Aorta (tissue), 5 donors: ENCODE data around the gene PADI1. TPM values are rescaled to one million over a fixed set of nuclear protein-coding genes. Genes with fewer than 3 reads are reported as not detected.

ENCODE experiments used
- ATAC-seq: fragments of 200-7000 bp; cut with Tn5 transposase; one replicate; pipeline ENCODE4 v1.9.1; 2022; ENCODE audit warnings: moderate library complexity; ENCODE audit not compliant: low FRiP score
- DNase-seq, 2 donors: peaks; one replicate each; pipeline ENCODE4 v3.0.0-alpha.2; 2020
- H3K27ac ChIP-seq, 2 donors: one replicate each; pipeline ENCODE4 v1.5.1; 2013; ENCODE audit warnings: low read length in 2 of 2, mild to moderate bottlenecking in 2 of 2, moderate library complexity in 2 of 2, control low read depth in 1 of 2, inconsistent platforms in 1 of 2, low read depth in 1 of 2
- H3K27me3 ChIP-seq, 2 donors: one replicate each; pipeline ENCODE4 v1.6.1; 2013; ENCODE audit warnings: control low read depth in 1 of 2, low read length in 1 of 2, mild to moderate bottlenecking in 1 of 2, moderate library complexity in 1 of 2; ENCODE audit not compliant: insufficient read depth in 2 of 2, control insufficient read depth in 1 of 2
- H3K36me3 ChIP-seq, 2 donors: one replicate each; pipeline ENCODE4 v1.6.1; 2013; ENCODE audit warnings: control low read depth in 1 of 2, low read length in 1 of 2, mild to moderate bottlenecking in 1 of 2; ENCODE audit not compliant: insufficient read depth in 2 of 2, control insufficient read depth in 1 of 2
- H3K4me1 ChIP-seq, 2 donors: one replicate each; pipeline ENCODE4 v1.6.1; 2013; ENCODE audit warnings: low read length in 2 of 2, control low read depth in 1 of 2, mild to moderate bottlenecking in 1 of 2, moderate library complexity in 1 of 2; ENCODE audit not compliant: insufficient read depth in 2 of 2, control insufficient read depth in 1 of 2
- H3K4me3 ChIP-seq, 2 donors: one replicate each; pipeline ENCODE4 v1.5.1; 2013; ENCODE audit warnings: low read length in 2 of 2, control low read depth in 1 of 2, mild to moderate bottlenecking in 1 of 2
- H3K9me3 ChIP-seq: one replicate; pipeline ENCODE4 v1.6.1; 2013; ENCODE audit warnings: mild to moderate bottlenecking, low read length; ENCODE audit not compliant: control insufficient read depth
- WGBS, 2 donors: extraction: QIAGEN DNeasy Blood & Tissue Kit; methylation state at CpG; one replicate each; pipeline ENCODE4 v1.1.7; 2013; 5-methylcytosine and 5-hydroxymethylcytosine counted together
- intact Hi-C, 2 donors: fragments of 100-400 bp; cut with DNase I; formaldehyde crosslinking; loops; one replicate each; pipeline versions ENCODE4 v1.14.2 to v1.15.0; 2022
- polyA plus RNA-seq, 2 donors: library from polyadenylated mRNA; stranded (reverse); fragments of 200-250 nt; gene quantifications; one replicate each; pipeline ENCODE4 v1.2.3, GENCODE V29; 2013
- total RNA-seq, 2 donors: library from RNA; stranded (reverse); fragmentation: NEBNext Ultra II Directional; extraction: Animal tissue kit (Norgen Biotek cat#: 25700); gene quantifications; one replicate each; pipeline ENCODE4 v1.2.1, GENCODE V29; 2021
- donor health status: healthy with polysubstance abuse.
- donor health status: Bipolar disorder and iron deficiency.
- donor health status: DM: no; HTN: no; CAD: no.
- donor health status: DM: no; HTN: no; CAD: no.
- donor health status: DM: yes; HTN: yes; CAD: no.

Gene PADI1
- total and polyA plus RNA-seq, 4 donors: 0.05 to 0.13 TPM; not detected in 2

DNA sequence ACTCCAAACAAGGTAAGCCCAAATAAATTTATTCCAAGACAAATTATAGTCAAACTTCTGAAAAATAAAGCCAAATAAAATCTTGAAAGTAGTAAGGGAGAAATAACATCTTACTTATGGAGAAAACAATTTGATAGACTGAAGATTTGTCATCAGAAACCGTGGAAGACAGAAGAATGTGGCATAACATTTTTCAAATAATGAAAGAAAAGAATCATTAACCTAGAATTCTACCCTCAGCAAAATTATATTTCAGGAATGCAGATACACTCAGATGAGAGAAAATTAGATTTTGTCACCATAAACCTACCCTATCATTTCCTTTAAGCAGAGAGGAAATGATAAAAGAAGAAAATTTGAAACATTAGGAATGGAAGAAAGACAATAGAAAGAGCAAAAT, 27.3 kb upstream of the PADI1 start:
- 28 to 29% methylated on average over 1 of the region's 1 CpG for WGBS, 2 donors
- Histone ChIP-seq H3K36me3 (no peaks in the 10 kb centered on the region), H3K27ac (no peak overlapping the region), H3K27me3 (no peaks in the 10 kb centered on the region), H3K4me1 (no peaks in the 10 kb centered on the region), H3K4me3 (no peak overlapping the region), H3K9me3 (no peaks in the 10 kb centered on the region)
- ATAC-seq: no peak
- DNase-seq: no peak
- intact Hi-C loops: no loop called here

DNA sequence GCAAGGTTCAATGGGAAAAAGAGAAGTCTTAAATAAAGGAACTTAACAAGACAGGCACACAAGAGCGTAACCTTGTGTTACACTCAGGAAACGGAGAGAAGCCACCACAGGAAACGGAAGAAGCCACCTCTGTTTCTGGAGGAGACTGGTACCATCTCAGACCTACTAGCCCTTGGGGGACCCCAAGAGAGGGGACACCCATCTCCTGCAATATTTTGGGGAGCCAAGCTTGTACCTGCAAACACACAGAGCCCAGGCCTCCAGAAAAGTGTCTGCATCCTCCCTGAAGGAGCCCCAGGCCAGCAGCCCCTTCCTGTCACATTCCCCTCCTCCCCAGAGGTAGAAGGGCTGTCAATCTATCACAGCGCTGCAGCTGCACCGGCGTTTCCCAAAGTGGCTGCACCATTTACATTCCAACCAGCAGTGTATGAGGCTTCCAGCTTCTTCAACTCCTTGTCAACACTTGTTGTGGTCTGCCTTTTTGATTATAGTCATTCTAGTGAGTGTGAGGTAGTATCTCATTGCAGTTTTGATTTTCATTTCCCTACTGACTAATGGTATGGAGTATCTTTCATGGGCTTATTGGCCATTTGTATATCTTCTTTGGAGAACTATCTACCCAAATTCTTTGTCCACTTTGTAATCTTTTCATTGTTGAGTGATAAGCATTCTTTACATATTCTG, 23.0 kb upstream of the PADI1 start:
- Histone ChIP-seq H3K4me1 (no peaks in the 10 kb centered on the region), H3K4me3 (no peak overlapping the region), H3K36me3 (no peaks in the 10 kb centered on the region), H3K27ac (no peak overlapping the region), H3K9me3 (no peaks in the 10 kb centered on the region), H3K27me3 (no peaks in the 10 kb centered on the region)
- intact Hi-C loops: no loop called here
- DNase-seq: no peak
- WGBS, 2 donors: 31 to 39% methylated on average over 6 of the region's 6 CpGs
- no peak for ATAC-seq

DNA sequence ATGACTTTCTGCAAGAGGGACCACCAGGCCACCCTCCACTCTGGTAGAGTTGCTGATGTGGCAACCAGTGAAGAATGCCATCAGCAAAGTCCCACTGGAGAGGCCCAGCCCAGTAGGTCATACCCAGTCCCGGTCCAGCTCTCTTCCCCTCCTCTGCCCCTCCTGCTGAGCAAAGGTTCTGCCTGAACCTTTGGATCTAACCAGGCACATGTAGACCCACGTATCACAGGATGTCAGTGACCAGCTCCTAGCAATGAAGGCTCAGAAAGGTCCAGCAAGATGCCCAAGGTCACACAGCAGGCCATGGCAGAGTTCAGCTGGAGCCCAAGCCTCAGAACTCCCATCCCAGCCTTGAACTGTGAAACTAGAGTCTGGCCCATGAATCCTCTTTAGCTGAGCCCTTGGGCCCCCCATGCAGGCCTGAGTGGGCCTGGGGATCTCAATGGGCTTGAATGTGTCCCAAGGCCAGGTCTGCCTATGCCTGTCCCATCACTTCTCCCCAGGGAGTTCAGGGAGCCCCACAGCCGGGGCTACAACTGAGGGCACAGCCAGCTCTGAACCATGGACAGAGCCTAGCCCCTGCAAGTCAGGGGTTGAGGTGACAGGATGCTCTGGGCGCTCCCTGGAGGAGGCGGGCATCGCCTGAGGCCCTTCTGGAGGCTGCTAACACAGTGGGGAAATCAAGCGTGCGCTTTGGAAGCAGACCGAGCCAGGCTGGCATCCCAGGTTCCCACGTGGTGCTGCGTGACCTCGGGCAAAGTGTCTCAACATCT, 21.4 kb upstream of the PADI1 start:
- Histone ChIP-seq H3K27ac (no peak overlapping the region), H3K4me1 (no peaks in the 10 kb centered on the region), H3K36me3 (no peaks in the 10 kb centered on the region), H3K9me3 (no peaks in the 10 kb centered on the region), H3K27me3 (no peaks in the 10 kb centered on the region), H3K4me3 (no peak overlapping the region)
- WGBS, 2 donors: 86 to 88% methylated on average over 12 of the region's 12 CpGs
- DNase-seq (no peak), ATAC-seq (no peak)
- intact Hi-C loops: no loop called here

DNA sequence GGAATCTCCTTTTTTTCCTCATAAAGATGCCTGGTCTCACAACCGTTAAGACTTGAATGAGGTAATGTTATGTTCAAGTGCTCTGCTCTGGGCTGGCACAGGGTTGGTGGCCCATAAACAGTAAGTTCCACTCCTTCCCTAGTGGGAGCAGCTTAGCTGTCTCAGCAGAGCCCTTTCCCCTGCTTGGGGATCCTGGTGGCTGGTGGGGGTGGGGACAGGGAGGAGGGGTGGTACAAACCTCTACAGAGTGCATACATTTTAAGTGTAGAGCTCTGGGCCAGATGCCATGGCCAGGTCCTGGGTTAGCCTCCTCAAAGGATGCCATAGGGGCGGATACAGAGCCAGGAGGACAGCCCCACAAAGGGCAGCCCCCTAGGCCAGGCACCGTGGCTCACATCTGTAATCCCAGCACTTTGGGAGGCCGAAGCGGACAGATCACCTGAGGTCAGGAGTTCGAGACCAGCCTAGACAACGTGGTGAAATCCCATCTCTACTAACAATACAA, 20.7 kb upstream of the PADI1 start:
- H3K9me3 ChIP-seq: no peaks in the 10 kb centered on the region
- 69 to 74% methylated on average over 7 of the region's 7 CpGs for WGBS, 2 donors
- H3K4me3 ChIP-seq: no peak overlapping the region
- intact Hi-C loops: no loop called here
- H3K27ac ChIP-seq: no peak overlapping the region
- no peaks in the 10 kb centered on the region for H3K4me1 ChIP-seq
- no peak for DNase-seq
- H3K27me3 ChIP-seq: no peaks in the 10 kb centered on the region
- no peak for ATAC-seq
- H3K36me3 ChIP-seq: no peaks in the 10 kb centered on the region

DNA sequence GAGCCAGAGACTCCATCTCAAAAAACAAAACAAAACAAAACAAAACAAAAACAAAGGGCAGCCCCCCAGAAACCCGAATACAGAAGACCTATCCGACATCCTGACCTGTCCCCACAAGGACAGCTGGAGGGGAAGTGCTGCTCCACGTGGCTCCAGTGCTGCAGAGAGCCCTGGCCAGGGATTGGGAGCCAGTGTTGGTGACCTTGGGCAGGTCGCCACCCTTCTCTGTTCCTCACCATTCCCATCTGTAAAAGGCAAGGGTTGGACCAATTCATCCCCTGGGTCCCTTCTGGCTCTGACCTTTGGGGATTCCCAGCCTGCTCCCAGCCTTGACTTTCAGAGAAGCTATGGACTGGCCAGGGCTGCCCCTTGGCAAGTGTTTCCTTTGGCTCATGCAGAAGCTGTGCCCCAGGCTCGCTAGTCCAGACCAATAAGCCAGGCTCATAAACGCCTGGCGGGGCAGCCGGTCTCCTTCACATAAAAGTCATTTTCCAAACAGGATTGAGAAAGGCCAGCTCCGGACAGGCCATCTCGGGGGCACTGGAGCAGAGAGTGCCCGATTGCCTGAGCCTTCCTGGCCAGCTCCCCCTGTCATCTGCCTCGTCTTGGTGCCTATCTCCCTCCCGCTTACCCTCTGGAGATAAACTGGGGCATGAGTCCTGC, 20.0 kb upstream of the PADI1 start:
- Histone ChIP-seq H3K4me3 (no peak overlapping the region), H3K27me3 (no peaks in the 10 kb centered on the region), H3K4me1 (no peaks in the 10 kb centered on the region), H3K9me3 (no peaks in the 10 kb centered on the region), H3K36me3 (no peaks in the 10 kb centered on the region), H3K27ac (no peak overlapping the region)
- ATAC-seq (no peak), DNase-seq (no peak)
- intact Hi-C loops: no loop called here
- 72 to 78% methylated on average over 13 of the region's 13 CpGs for WGBS, 2 donors

DNA sequence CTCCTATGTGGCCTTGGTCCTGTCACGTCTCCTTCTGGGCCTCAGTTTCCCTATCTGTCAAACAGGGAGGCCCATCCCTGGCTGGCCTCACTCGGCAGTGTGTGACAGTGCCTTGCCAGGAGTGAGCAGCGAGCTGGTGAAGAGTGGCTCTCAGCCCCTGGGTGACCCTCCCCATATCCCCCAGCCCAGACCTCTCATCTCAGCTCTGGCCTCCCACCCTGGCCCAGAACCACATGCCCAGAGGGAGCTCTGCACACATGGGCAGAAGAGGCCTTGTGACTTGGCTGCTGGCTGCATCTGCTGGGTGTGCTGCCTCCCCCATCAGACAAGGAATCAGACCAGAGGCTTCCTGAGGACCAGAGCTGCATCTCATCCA, 19.5 kb upstream of the PADI1 start:
- ATAC-seq: no peak
- 88 to 92% methylated on average over 3 of the region's 3 CpGs for WGBS, 2 donors
- DNase-seq: no peak

DNA sequence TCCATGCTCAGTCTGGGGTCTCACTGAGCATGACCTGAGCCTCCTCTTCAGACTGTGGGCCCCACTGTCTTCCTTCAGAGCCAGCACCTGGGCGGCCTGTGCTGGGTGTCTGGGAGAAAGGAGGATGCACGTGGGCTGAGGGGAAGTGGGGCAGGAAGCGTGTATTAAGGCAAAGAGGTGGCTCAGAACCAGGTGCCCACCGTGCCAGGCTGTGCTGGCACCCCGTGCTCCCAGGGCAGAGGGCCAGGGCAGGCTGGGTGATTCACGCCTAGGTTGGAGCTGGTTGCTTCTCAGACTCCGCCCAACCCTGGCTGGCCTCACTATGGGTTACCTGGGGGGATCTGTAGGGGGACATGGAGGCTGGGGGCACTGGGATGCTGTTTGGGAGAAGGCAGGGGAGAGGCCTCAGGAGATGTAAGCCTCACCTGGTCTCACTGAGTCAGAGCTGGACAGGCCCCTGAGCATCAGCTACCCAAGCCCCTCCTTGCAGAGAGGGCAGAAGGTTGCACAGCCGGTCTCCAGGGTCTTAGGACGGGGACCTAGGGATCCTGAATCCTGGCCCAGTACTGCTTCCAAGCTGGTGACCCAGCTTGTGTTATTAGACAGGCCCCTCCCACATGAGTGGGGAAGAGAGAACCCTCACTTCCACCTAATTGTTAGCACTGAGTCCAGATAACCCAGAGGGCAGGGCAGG, 18.6 kb upstream of the PADI1 start:
- intact Hi-C loops: no loop called here
- WGBS, 2 donors: 54 to 55% methylated on average over 9 of the region's 9 CpGs
- Histone ChIP-seq H3K4me3 (no peak overlapping the region), H3K27ac (no peak overlapping the region), H3K4me1 (no peaks in the 10 kb centered on the region), H3K9me3 (no peaks in the 10 kb centered on the region), H3K27me3 (no peaks in the 10 kb centered on the region), H3K36me3 (no peaks in the 10 kb centered on the region)
- ATAC-seq: no peak
- DNase-seq: no peak

More for the DNA sequence above, 19.5 kb upstream of the PADI1 start:
- no peak overlapping the region for H3K27ac ChIP-seq
- H3K36me3 ChIP-seq: no peaks in the 10 kb centered on the region
- no peaks in the 10 kb centered on the region for H3K27me3 ChIP-seq
- H3K4me3 ChIP-seq: no peak overlapping the region
- H3K9me3 ChIP-seq: no peaks in the 10 kb centered on the region
- H3K4me1 ChIP-seq: no peaks in the 10 kb centered on the region
- intact Hi-C loops: no loop called here

DNA sequence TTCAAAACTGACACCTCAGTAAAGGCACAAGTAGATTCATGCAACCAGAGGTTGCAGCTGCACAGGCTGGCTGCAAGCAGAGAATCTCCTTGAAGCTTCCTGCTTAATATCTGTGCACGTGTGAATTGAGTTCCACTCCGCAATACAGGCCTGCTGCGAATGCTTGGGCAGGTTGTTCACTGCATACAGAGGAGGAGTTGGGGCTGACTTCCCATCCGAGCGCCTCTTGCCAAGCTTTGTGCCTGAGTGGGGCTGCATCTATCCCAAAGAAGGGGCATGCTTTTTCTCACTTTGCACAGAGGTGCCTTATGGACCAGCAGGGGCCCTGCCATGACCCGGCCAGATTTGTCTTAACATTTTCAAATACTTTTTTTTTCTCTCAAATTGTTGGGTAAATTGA, 17.9 kb upstream of the PADI1 start:
- intact Hi-C loops: no loop called here
- H3K4me3 ChIP-seq: no peak overlapping the region
- ATAC-seq (no peak), DNase-seq (no peak)
- 72 to 87% methylated on average over 6 of the region's 6 CpGs for WGBS, 2 donors
- H3K27ac ChIP-seq: no peak overlapping the region
- H3K9me3 ChIP-seq: no peaks in the 10 kb centered on the region
- no peaks in the 10 kb centered on the region for H3K27me3 ChIP-seq
- no peaks in the 10 kb centered on the region for H3K36me3 ChIP-seq
- no peaks in the 10 kb centered on the region for H3K4me1 ChIP-seq
